Hematopoietic multipotent progenitor cell treated with erythropoietin and hydrocortisone succinate and interleukin-3 and kit ligand, for 6 days (in vitro differentiated cells): Measurements from ENCODE around the gene CFAP47.
"Not testable (repeated sequence)": the region's sequence is repeated elsewhere in the genome, so short reads cannot be mapped to it uniquely, and the experiment has no call there.

ENCODE experiments used
- DNase-seq: peaks from one replicate; pipeline ENCODE4 v3.0.0-alpha.2; 2015

CFAP47 gene

GRCh38 chrX:35919536-35920309 lies at the start of gene CFAP47:
Gene CFAP47 (plus strand): TSS chrX:35919734. CDS start chrX:35919800, 66 bp downstream.
- DNase-seq, result peak; percentile 8

GRCh38 chrX:35880601-35881000 lies 38.9 kb upstream of the CFAP47 start:
- DNase-seq, result no peak

- no peak for DNase-seq
Observed at GRCh38 chrX:35886135-35886534, 33.4 kb upstream of the CFAP47 start.

GRCh38 chrX:35890699-35891098 lies 28.8 kb upstream of the CFAP47 start:
- DNase-seq, result peak; percentile 70

GRCh38 chrX:35986816-35987215 lies 67.3 kb downstream of the CFAP47 start:
- not testable (repeated sequence) for DNase-seq

GRCh38 chrX:36007207-36007606 lies 87.7 kb downstream of the CFAP47 start:
- DNase-seq, result no peak

- DNase-seq, result no peak
Observed at GRCh38 chrX:36019125-36019524, 99.6 kb downstream of the CFAP47 start.

GRCh38 chrX:36035550-36035949 lies 116.0 kb downstream of the CFAP47 start:
- no peak for DNase-seq

GRCh38 chrX:36062778-36063177 lies 143.2 kb downstream of the CFAP47 start:
- DNase-seq, result no peak

- no peak for DNase-seq
Observed at GRCh38 chrX:36071061-36071460, 151.5 kb downstream of the CFAP47 start.

- DNase-seq, result not testable (repeated sequence)
Observed at GRCh38 chrX:36075009-36075408, 155.5 kb downstream of the CFAP47 start.

- DNase-seq, result no peak
Observed at GRCh38 chrX:36083256-36083655, 163.7 kb downstream of the CFAP47 start.

GRCh38 chrX:36087366-36087765 lies 167.8 kb downstream of the CFAP47 start:
- DNase-seq, result no peak

- not testable (repeated sequence) for DNase-seq
Observed at GRCh38 chrX:36088939-36089338, 169.4 kb downstream of the CFAP47 start.

GRCh38 chrX:36102425-36102824 lies 182.9 kb downstream of the CFAP47 start:
- no peak for DNase-seq

- no peak for DNase-seq
Observed at GRCh38 chrX:36116222-36116621, 196.7 kb downstream of the CFAP47 start.

GRCh38 chrX:36159254-36159653 lies 239.7 kb downstream of the CFAP47 start:
- DNase-seq, result no peak

GRCh38 chrX:36160081-36160480 lies 240.5 kb downstream of the CFAP47 start:
- peak; percentile 2 for DNase-seq

- no peak for DNase-seq
Observed at GRCh38 chrX:36198575-36198974, 279.0 kb downstream of the CFAP47 start.

GRCh38 chrX:36199928-36200327 lies 280.4 kb downstream of the CFAP47 start:
- no peak for DNase-seq

- DNase-seq, result no peak
Observed at GRCh38 chrX:36214924-36215323, 295.4 kb downstream of the CFAP47 start.

GRCh38 chrX:36218801-36219200 lies 299.3 kb downstream of the CFAP47 start:
- no peak for DNase-seq

- DNase-seq, result not testable (repeated sequence)
Observed at GRCh38 chrX:36234840-36235528, 315.4 kb downstream of the CFAP47 start.

- no peak for DNase-seq
Observed at GRCh38 chrX:36241397-36241796, 321.9 kb downstream of the CFAP47 start.
